GM18498 (cell line): ENCODE data around the gene TARS3.

Source experiments
- ATAC-seq: cut with Tn5 transposase; IDR thresholded peaks from one replicate; pipeline ENCODE4 v1.9.1; 2021; ENCODE audit warnings: mild to moderate bottlenecking, moderate library complexity; ENCODE audit not compliant: unreplicated experiment

TARS3 gene

DNA sequence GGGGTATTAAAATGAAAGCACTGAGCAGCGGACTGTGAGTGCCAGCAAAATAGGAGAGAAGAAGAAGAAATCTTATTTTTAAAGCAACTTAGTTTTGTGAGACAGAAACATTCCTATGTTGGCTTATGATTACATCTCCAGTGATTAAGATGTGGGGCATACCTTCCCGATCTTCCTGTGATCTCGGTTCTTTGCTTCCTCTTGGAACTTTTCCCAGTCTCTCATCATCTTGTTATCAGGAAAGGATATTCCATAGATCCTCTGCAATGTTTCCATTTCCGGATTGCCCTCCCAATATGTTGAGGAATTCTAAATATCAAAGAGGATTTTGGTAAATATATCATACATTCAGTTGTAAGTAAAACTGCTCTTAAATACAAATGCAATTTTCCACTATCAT, 22.2 kb downstream of the TARS3 start:
- no peak for ATAC-seq

DNA sequence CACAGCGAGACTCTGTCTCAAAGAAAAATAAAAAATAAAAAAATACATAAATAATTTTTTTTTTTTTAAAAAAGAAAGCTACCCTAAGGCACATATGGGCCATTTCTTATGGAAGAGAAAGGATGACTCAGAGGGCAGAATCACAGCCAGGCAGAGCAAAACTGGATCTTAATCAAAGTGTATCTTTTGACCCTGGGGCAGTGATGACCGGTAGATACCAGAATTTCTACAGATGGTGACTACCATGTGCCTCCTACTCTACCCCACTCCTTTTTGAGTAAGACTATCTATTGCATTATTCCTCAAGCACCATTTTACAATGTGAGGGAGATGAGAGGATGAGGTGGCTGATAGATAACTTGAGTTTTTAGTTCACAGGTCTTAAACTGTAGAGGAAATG, 26.0 kb downstream of the TARS3 start:
- no peak for ATAC-seq

GRCh38 chr15:101697488-101697887, 26.8 kb downstream of the TARS3 start:
- ATAC-seq = no peak

DNA sequence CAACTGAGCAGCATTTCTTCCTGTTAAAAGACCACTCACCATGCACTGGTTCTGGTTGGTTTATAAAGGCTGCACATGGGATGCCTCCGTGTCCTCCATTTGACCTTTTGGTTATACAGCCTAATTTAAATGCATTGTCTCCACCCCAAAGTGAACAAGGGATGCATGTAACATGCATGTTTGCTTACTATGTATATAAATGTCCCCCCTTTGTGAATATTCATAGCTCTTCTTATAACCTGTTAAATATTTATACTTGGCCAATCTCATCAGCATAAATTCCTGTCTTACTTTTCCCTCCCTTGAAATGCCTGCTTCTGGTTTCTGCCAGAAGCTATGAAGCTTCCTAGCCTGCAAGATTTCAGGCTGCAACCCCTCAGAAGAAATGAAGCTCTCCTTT, 27.4 kb downstream of the TARS3 start:
- no peak for ATAC-seq

- ATAC-seq = no peak
Measured at GRCh38 chr15:101694261-101694660, 30.0 kb downstream of the TARS3 start.

- ATAC-seq = no peak
Measured at GRCh38 chr15:101692801-101693598, 31.3 kb downstream of the TARS3 start.

DNA sequence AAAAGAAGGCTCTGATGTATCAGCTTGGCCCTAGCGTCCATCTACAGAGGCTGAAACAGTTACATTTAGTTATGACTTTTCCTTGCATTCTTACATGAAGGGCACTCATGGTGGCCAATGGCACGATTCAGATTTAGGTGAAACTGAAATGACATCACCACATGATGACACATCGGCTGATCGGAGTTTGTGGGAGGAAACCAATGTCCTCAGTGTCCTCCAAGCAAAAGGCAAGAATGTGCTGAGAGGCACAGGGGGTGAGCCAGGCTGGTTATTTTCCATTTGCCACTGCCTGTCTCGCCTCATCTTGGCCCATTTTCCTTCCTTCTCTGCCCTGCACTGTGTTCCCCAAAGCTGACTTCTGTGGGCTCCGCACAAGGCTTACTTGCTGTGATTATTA, 34.4 kb downstream of the TARS3 start:
- no peak for ATAC-seq

DNA sequence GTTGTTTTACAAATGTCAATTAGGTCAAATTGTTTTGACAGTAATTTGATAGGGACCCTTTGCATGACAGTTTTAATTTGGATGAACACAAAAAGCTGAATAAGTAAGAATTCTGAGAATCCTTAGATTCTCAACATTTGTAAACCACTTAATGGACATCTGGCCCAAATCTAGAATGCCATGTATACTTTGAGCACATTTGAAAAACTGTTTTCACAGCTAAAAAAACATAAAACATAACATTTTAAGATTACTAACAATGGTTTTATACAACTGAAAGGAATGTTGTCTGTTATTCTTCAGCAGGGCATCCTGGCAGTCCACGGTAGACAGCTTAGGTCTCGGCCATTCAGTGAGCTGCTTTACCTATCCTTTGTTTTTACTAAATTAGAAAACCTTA, 37.6 kb downstream of the TARS3 start:
- ATAC-seq = no peak

DNA sequence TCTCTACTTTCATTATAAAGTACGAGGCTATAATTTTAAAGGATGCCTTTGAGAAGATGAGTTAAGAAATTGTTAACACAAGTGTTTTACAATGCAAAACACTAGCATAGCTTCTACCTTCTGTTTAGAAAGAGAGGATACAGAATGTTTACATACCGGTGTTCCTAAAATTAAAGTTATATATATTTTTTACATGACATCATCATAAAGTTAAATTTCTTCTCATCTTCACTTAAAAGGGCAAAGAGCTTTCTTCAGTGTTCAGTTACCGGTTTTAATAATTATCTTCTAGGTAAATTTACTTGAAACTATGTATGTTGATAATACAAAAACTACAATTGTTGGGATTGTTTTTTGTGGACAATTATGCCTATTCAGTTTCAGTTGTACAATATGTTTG, 39.4 kb downstream of the TARS3 start:
- no peak for ATAC-seq

GRCh38 chr15:101684384-101684783, 39.9 kb downstream of the TARS3 start:
- no peak for ATAC-seq

DNA sequence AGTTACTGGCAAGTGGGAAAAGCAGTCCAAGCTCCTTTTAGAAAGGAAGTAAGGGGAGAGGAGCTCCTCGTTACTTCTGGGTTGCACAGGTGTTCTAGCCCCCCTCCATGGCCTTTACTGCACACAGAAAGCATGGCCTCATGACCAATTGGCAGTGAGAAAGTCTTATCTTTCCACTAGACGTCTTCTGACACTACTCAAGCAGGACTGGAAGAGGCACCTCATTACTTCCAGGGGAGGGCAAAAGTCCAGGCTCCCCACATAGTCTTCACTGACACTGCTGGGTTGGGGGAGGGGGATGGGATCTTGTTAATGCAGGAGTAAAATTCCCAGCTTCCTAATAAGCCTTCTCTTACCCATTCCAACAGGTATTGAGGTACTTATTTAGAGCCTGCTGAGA, 44.5 kb downstream of the TARS3 start:
- ATAC-seq = no peak

DNA sequence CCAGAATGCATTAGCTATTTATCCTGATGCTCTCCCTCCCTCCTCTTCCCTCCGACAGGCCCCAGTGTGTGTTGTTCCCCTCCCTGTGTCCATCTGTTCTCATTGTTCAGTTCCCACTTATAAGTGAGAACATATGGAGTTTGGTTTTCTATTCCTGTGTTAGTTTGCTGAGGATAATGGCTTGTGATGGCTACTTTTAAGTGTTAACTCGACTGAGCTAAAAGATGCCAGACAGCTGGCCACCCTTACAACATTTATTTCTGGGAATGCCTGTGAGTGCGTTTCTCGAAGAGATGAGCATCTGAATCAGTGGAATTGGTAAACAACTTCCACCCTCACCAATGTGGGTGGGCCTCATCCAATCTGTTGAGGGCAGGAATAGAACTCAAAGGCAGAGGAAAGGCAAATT, 47.3 kb downstream of the TARS3 start:
- no peak for ATAC-seq

DNA sequence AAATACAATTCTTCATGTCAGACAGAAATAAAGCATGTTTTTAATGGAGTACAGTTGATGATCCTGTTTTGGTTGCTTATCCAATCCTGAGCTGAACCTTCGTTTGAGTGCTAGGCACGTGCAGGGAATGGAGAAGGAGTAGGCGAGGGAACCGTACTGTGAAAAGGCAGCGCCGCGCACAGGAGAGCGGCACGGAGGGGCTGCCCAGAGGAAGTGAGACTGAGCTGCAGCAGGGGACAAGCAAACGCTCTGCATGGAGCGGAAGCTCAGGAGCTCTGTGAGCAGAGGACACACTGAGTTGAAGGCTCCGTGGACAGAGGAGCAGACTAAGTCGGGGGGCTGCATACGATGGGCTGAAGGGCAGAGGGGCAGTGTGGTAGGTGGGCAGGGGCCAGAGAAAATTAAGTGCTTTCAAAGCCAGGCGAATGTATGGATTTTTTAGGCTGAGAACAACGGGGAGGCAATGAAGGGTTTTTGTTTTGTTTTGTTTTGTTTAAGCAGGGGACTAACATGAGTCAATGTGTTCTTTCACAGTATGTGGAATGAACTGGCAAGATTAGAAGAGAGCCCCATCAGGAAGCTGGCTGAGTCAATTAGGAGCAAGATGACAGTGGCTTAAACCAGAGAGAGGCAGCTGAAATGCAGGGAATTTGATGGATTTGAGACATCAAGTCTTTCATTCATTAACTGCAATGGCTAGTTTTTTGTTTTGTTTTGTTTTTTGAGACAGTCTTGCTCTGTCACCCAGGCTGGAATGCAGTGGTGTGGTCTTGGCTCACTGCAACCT, 48.3 kb downstream of the TARS3 start:
- no peak for ATAC-seq

GRCh38 chr15:101675015-101675414, 49.3 kb downstream of the TARS3 start:
- no peak for ATAC-seq

GRCh38 chr15:101672298-101672697, 52.0 kb downstream of the TARS3 start:
- ATAC-seq = no peak

DNA sequence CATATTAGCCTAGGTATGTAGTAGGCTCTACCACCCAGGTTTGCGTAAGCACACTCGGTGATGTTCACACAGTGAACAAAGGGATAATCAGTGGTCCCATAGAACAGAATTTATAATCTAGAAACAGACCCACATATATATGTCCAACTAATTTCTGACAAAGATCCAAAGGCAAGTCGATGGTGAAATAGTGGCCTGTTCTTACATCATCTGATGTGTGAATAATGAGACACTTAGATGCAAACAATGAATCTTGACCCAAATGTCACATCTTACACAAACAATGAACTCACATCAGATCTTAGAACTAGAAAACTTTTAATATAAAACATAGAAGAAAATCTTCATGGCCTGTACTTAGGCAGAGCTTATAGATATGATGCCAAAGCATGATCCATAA, 54.5 kb downstream of the TARS3 start:
- ATAC-seq = no peak

- no peak for ATAC-seq
Measured at GRCh38 chr15:101667881-101668280, 56.4 kb downstream of the TARS3 start.

- ATAC-seq = no peak
Measured at GRCh38 chr15:101664303-101664913, 59.9 kb downstream of the TARS3 start.

DNA sequence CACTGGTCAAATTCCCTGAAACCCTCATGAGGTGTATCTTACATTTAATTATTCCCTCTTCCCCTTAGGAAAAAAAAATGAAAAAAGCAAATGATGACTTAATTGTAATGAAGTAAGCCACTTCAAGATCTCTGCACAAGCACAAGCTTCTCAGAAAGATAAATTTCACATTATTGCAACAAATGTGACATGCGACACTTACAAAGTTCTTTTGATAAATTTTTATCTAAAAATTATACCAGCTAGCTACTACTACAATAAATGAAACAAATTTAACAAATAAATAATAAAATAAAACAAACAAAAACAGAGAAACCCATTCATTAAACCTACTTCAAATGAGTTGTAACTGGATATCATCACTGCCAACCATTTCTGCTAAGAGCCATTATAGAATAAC, 62.1 kb downstream of the TARS3 start:
- ATAC-seq = no peak

DNA sequence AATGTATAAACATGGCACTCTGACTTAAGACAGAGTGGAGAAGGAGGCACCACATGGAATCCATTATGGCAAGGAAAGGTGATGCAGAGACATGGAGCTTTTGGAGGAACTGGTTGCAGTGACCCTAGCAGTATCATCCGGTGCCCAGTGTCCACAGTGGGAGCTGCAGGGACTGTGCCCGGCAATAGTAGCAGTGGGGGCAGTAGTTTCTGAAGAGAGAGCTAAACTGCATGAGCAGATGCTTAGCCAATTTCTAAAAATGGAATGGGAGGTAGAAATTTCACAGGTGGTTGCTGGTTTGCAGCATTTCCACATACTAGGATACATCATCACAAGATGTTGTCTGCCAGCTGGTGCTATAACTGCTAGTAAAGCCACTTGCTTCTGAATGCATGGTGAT, 64.3 kb downstream of the TARS3 start:
- ATAC-seq = no peak

DNA sequence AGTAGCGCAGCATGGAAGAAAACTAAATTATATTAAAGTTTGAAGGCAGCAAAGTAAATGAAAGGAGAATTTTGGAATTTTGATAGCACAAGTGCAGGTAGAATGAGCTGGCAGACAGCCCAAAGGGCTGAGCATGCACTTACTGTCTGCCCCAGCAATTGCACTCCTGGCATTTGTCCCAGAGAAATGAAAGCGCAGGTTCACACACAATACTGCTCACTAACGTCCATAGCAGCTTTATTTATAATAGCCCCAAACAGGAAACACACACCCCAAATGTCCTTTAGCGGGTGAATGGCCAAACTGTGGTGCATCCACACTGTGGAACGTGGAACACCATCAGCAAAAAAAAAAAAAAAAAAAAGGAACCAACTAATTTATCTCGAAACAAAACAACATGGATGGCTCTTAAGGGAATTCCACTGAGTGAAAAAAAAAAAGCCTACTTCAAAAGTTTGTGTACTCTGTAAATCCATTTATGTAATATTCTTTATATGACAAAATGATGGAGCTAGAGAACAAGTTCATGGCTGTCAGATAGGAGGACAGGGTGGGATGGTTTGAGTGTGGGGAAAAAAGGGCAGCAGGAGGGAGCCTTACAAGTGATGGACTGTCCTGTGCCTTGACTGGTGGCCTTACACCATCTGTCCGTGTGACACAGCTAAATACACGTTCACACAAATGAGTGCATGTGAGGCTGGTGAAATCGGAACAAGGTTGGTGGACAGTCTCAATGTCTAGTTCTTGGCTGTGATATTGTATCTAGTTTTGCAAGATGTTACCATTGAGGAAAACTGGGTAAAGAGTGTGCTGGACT, 66.1 kb downstream of the TARS3 start:
- ATAC-seq = no peak
